Pancreas (tissue), 10 donors: Measurements from ENCODE around the gene ZNF513. TPM values are rescaled to one million over a fixed set of nuclear protein-coding genes. Genes with fewer than 3 reads are reported as not detected.

Experiments
- ATAC-seq, 4 donors: fragments of 200-7000 bp; cut with Tn5 transposase; one replicate each; pipeline versions ENCODE4 v1.8.0 to v1.9.1; 2020; ENCODE audit warnings: mild to moderate bottlenecking in 4 of 4, moderate library complexity in 4 of 4
- DNase-seq, 6 donors: peaks; one replicate each; pipeline ENCODE4 v3.0.0-alpha.2; 2020
- FAIRE-seq: peaks from 2 replicates; lab custom pipeline; 2012; peaks lifted over from hg19 to GRCh38; lab: Jason Lieb, UNC
- H3K27ac ChIP-seq, 4 donors: fragments of 200-600 bp; sonication (generic); 1 replicate in 3 of 4; 2 replicates in 1 of 4; pipeline versions ENCODE4 v1.5.0 to v1.8.0; 2020
- H3K27me3 ChIP-seq, 4 donors: fragments of 200-600 bp; one replicate each; pipeline ENCODE4 v1.8.0; 2021
- H3K36me3 ChIP-seq, 3 donors: fragments of 200-600 bp; sonication (generic) in 1 of 3; one replicate each; pipeline versions ENCODE4 v1.5.0 to v1.8.0; 2020 to 2021
- H3K4me1 ChIP-seq, 3 donors: fragments of 200-600 bp; one replicate each; pipeline ENCODE4 v1.8.0; 2021
- H3K4me3 ChIP-seq, 4 donors: fragments of 200-600 bp; sonication (generic) in 2 of 4; one replicate each; pipeline versions ENCODE4 v1.5.0 to v1.8.0; 2020 to 2021
- H3K9me3 ChIP-seq, 4 donors: fragments of 200-600 bp; one replicate each; pipeline ENCODE4 v1.8.0; 2021
- CTCF ChIP-seq, 4 donors: fragments of 200-600 bp; sonication (generic) in 3 of 4; IDR thresholded peaks; one replicate each; pipeline versions ENCODE4 v1.5.0 to v1.8.0; 2021; ENCODE audit warnings: antibody characterized with exemption in 4 of 4
- WGBS, 2 donors: extraction: QIAGEN DNeasy Blood & Tissue Kit; methylation state at CpG; one replicate each; pipeline ENCODE4 v1.1.7; 2013; 5-methylcytosine and 5-hydroxymethylcytosine counted together
- intact Hi-C, 3 donors: fragments of 100-400 bp; cut with DNase I; formaldehyde crosslinking; loops; one replicate each; pipeline versions ENCODE4 v1.11.1 to v1.14.2; 2022
- polyA plus RNA-seq, 2 donors: library from polyadenylated mRNA; stranded (reverse); fragments of 200-250 nt; gene quantifications; one replicate each; pipeline ENCODE4 v1.2.3, GENCODE V29; 2013
- total RNA-seq, 6 donors: library from RNA; stranded (reverse); fragmentation: NEBNext Ultra II Directional in 4 of 6; extraction: Animal tissue kit (Norgen Biotek cat#: 25700) in 4 of 6; gene quantifications; one replicate each; pipeline versions ENCODE4 v1.2.1 to v1.2.4, GENCODE V29; 2021 to 2023
- donor health status: healthy with polysubstance abuse.
- donor health status: DM: no; HTN: no; CAD: no; lungs with moderate emphysema.
- donor health status: DM: no; HTN: no; CAD: no.
- donor health status: control.
- donor health status: control.
- donor health status: Bipolar disorder and iron deficiency.
- donor health status: DM: yes; HTN: yes; CAD: no.
- donor health status: DM: no; HTN: no; CAD: no.
- donor health status: DM: no; HTN: no; CAD: no.
- donor health status: DM: yes; HTN: yes; CAD: no.

The ZNF513 gene
- total and polyA plus RNA-seq, 8 donors = 3.7 to 34.4 (median 8.0) TPM

DNA sequence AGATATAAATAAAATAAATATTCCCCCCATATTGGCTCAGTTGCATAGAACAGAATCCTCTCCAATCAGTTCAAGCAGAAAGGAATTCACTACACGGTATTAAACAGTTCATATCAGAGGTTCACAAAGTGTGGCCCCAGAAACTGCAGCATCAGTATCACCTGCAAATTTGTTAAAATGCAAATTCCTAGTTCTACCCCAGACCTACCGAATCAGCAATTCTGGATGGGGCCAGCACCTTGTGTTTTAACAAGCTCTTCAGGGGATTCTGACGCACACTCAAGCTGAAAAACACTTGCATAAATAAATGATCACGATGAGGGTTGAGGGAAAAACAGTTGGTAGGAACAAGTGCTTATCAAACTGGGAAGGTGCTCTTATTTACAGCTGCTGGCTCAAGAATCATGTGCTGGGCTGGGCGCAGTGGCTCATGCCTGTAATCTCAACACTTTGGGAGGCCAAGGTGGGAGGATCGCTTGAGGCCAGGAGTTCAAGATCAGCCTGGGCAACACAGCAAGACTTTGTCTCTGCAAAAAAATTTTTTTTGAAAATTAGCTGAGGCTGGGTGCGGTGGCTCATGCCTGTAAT lies 30.3 kb downstream of the ZNF513 start:
- WGBS, 2 donors = 45 to 48% methylated on average over 7 of the region's 7 CpGs
- FAIRE-seq = no peak
- peak in 3 of 4 donors; percentile 23 to 59 (median 53) for ATAC-seq
- intact Hi-C loops = no loop called here
- Histone ChIP-seq H3K9me3 (no peaks in the 10 kb centered on the region), H3K36me3 (no peaks in the 10 kb centered on the region), H3K27ac (no peak overlapping the region), H3K4me1 (peaks cover 0 to 12% (median 11%) of the 10 kb centered on the region in 3 donors), H3K4me3 (no peak overlapping the region), H3K27me3 (no peaks in the 10 kb centered on the region)
- no peak for DNase-seq
- TF ChIP-seq CTCF (IDR thresholded peaks at IDR 0.05) = no peak

- H3K4me3 ChIP-seq = no peak overlapping the region
- intact Hi-C loops = no loop called here
- FAIRE-seq = no peak
- no peak for ATAC-seq
- no peaks in the 10 kb centered on the region for H3K27me3 ChIP-seq
- no peak for DNase-seq
- no peaks in the 10 kb centered on the region for H3K9me3 ChIP-seq
- WGBS, 2 donors = 81 to 83% methylated on average over 2 of the region's 2 CpGs
- H3K4me1 ChIP-seq = no peaks in the 10 kb centered on the region
- no peak overlapping the region for H3K27ac ChIP-seq
- TF ChIP-seq CTCF (IDR thresholded peaks at IDR 0.05) = no peak
- peaks cover 0 to 2% (median 0%) of the 10 kb centered on the region in 3 donors for H3K36me3 ChIP-seq
Observed at GRCh38 chr2:27347641-27348040, 32.9 kb downstream of the ZNF513 start.

- no peaks in the 10 kb centered on the region for H3K4me1 ChIP-seq
- H3K4me3 ChIP-seq = no peak overlapping the region
- intact Hi-C loops = no loop called here
- FAIRE-seq = no peak
- WGBS, 2 donors = 95% methylated on average over 7 of the region's 7 CpGs
- H3K36me3 ChIP-seq = peaks cover 9 to 68% (median 22%) of the 10 kb centered on the region in 3 donors
- no peaks in the 10 kb centered on the region for H3K27me3 ChIP-seq
- no peak overlapping the region for H3K27ac ChIP-seq
- no peak for TF ChIP-seq CTCF (IDR thresholded peaks at IDR 0.05)
- no peak for ATAC-seq
- DNase-seq = no peak
- H3K9me3 ChIP-seq = no peaks in the 10 kb centered on the region
Observed at GRCh38 chr2:27336173-27336572, 44.4 kb downstream of the ZNF513 start.

DNA sequence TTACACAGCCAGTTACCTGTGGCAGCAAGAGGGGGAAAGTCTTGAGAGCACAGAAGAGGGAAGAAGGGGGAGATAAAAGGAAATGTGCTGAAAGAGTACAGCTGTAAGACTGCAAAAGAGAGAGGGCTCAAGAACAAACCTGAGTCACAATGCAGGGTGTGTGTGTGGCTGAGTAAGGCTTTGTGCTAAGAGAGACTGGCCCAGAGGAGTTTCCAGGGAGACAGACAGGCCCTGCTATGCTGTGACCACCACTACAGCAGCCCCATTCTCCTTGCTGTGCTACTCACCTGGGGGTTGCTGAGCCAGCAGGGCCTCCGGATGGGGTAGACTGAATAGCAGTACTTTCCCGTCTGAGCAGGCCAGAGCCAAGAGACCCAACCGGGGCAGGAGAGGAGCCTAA lies 45.2 kb downstream of the ZNF513 start:
- Histone ChIP-seq H3K27me3 (no peaks in the 10 kb centered on the region), H3K4me3 (no peak overlapping the region), H3K27ac (no peak overlapping the region), H3K36me3 (peaks cover 9 to 59% (median 17%) of the 10 kb centered on the region in 3 donors), H3K9me3 (no peaks in the 10 kb centered on the region), H3K4me1 (no peaks in the 10 kb centered on the region)
- no peak for ATAC-seq
- no peak for FAIRE-seq
- TF ChIP-seq CTCF (IDR thresholded peaks at IDR 0.05) = no peak
- 95% methylated on average over 3 of the region's 3 CpGs for WGBS, 2 donors
- no peak for DNase-seq
- intact Hi-C loops = no loop called here

Other genes with a start within 250 kb of the ZNF513 start
- 10 to 100 TPM; 24.6 to 38.7 (median 29.6) TPM for gene PREB, start 246.1 kb downstream of the ZNF513 start, total RNA-seq
- 10 to 100 TPM; 61.4 to 73.6 TPM for gene PREB, start 246.1 kb downstream of the ZNF513 start, polyA plus RNA-seq
- gene PRR30, start 241.3 kb downstream of the ZNF513 start, total RNA-seq = not detected
- gene PRR30, start 241.3 kb downstream of the ZNF513 start, polyA plus RNA-seq = not detected
- under 1 TPM in 4 of 6 donors, not detected in 2; 0.03 to 0.19 (median 0.04) TPM for gene TCF23, start 231.7 kb downstream of the ZNF513 start, total RNA-seq
- not detected for gene TCF23, start 231.7 kb downstream of the ZNF513 start, polyA plus RNA-seq
- gene ATRAID, start 168.7 kb downstream of the ZNF513 start, total RNA-seq = 10 to 100 TPM; 38.9 to 56.8 (median 48.6) TPM
- gene ATRAID, start 168.7 kb downstream of the ZNF513 start, polyA plus RNA-seq = 100 to 1,000 TPM in 1 of 2 donors, 10 to 100 TPM in 1; 68.1 to 106 TPM
- gene SLC5A6, start 168.5 kb downstream of the ZNF513 start, total RNA-seq = 10 to 100 TPM in 5 of 6 donors, 1 to 10 TPM in 1; 8.3 to 15.3 (median 13.1) TPM
- gene SLC5A6, start 168.5 kb downstream of the ZNF513 start, polyA plus RNA-seq = 10 to 100 TPM; 14.9 to 15.0 TPM
- gene CAD, start 163.4 kb downstream of the ZNF513 start, total RNA-seq = 10 to 100 TPM in 5 of 6 donors, 1 to 10 TPM in 1; 9.6 to 23.4 (median 14.7) TPM
- gene CAD, start 163.4 kb downstream of the ZNF513 start, polyA plus RNA-seq = 10 to 100 TPM; 17.5 to 24.6 TPM
- under 1 TPM in 1 of 6 donors, not detected in 5; 0.12 TPM for gene SLC30A3, start 117.7 kb downstream of the ZNF513 start, total RNA-seq
- gene SLC30A3, start 117.7 kb downstream of the ZNF513 start, polyA plus RNA-seq = under 1 TPM in 1 of 2 donors, not detected in 1; 0.15 TPM
- gene DNAJC5G, start 105.3 kb downstream of the ZNF513 start, total RNA-seq = under 1 TPM in 1 of 6 donors, not detected in 5; 0.06 TPM
- under 1 TPM in 1 of 2 donors, not detected in 1; 0.34 TPM for gene DNAJC5G, start 105.3 kb downstream of the ZNF513 start, polyA plus RNA-seq
- gene TRIM54, start 98.3 kb downstream of the ZNF513 start, total RNA-seq = 1 to 10 TPM in 1 of 6 donors, under 1 TPM in 5; 0.08 to 1.1 (median 0.33) TPM
- gene TRIM54, start 98.3 kb downstream of the ZNF513 start, polyA plus RNA-seq = under 1 TPM; 0.27 to 0.31 TPM
- gene UCN, start 72.3 kb downstream of the ZNF513 start, total RNA-seq = 1 to 10 TPM in 1 of 6 donors, under 1 TPM in 5; 0.51 to 1.0 (median 0.76) TPM
- gene UCN, start 72.3 kb downstream of the ZNF513 start, polyA plus RNA-seq = 1 to 10 TPM; 2.7 to 4.6 TPM
- 10 to 100 TPM; 24.8 to 38.0 (median 32.0) TPM for gene MPV17, start 57.6 kb downstream of the ZNF513 start, total RNA-seq
- gene MPV17, start 57.6 kb downstream of the ZNF513 start, polyA plus RNA-seq = 10 to 100 TPM; 57.3 to 71.8 TPM
- gene GTF3C2, start 24.0 kb downstream of the ZNF513 start, total RNA-seq = 10 to 100 TPM; 21.2 to 30.7 (median 26.7) TPM
- gene GTF3C2, start 24.0 kb downstream of the ZNF513 start, polyA plus RNA-seq = 10 to 100 TPM; 33.1 to 34.3 TPM
- gene EIF2B4, start 10.4 kb downstream of the ZNF513 start, total RNA-seq = 10 to 100 TPM; 24.1 to 34.7 (median 31.3) TPM
- gene EIF2B4, start 10.4 kb downstream of the ZNF513 start, polyA plus RNA-seq = 10 to 100 TPM; 69.9 to 98.1 TPM
- 10 to 100 TPM; 34.3 to 48.6 (median 39.5) TPM for gene SNX17, start 10.1 kb downstream of the ZNF513 start, total RNA-seq
- gene SNX17, start 10.1 kb downstream of the ZNF513 start, polyA plus RNA-seq = 10 to 100 TPM; 38.8 to 60.2 TPM
- 10 to 100 TPM; 23.6 to 37.8 (median 28.7) TPM for gene PPM1G, start 28.9 kb upstream of the ZNF513 start, total RNA-seq
- 10 to 100 TPM; 28.6 to 31.8 TPM for gene PPM1G, start 28.9 kb upstream of the ZNF513 start, polyA plus RNA-seq
- 10 to 100 TPM; 33.5 to 49.5 (median 38.0) TPM for gene NRBP1, start 47.9 kb upstream of the ZNF513 start, total RNA-seq
- gene NRBP1, start 47.9 kb upstream of the ZNF513 start, polyA plus RNA-seq = 10 to 100 TPM; 32.5 to 60.7 TPM
- 10 to 100 TPM; 21.6 to 36.5 (median 26.6) TPM for gene KRTCAP3, start 61.6 kb upstream of the ZNF513 start, total RNA-seq
- 10 to 100 TPM; 29.5 to 33.0 TPM for gene KRTCAP3, start 61.6 kb upstream of the ZNF513 start, polyA plus RNA-seq
- gene IFT172, start 109.0 kb upstream of the ZNF513 start, total RNA-seq = 10 to 100 TPM; 10.1 to 28.2 (median 14.7) TPM
- 10 to 100 TPM; 35.1 to 56.2 TPM for gene IFT172, start 109.0 kb upstream of the ZNF513 start, polyA plus RNA-seq
- 10 to 100 TPM in 1 of 6 donors, 1 to 10 TPM in 5; 3.1 to 12.7 (median 6.4) TPM for gene FNDC4, start 114.5 kb upstream of the ZNF513 start, total RNA-seq
- gene FNDC4, start 114.5 kb upstream of the ZNF513 start, polyA plus RNA-seq = 10 to 100 TPM in 1 of 2 donors, 1 to 10 TPM in 1; 8.5 to 11.8 TPM
- gene GCKR, start 116.1 kb upstream of the ZNF513 start, total RNA-seq = 1 to 10 TPM in 4 of 6 donors, under 1 TPM in 2; 0.56 to 3.2 (median 1.5) TPM
- 1 to 10 TPM; 1.5 to 4.0 TPM for gene GCKR, start 116.1 kb upstream of the ZNF513 start, polyA plus RNA-seq
- gene ZNF512, start 202.3 kb upstream of the ZNF513 start, total RNA-seq = 10 to 100 TPM in 3 of 6 donors, 1 to 10 TPM in 3; 6.8 to 20.5 (median 10.0) TPM
- 10 to 100 TPM in 1 of 2 donors, 1 to 10 TPM in 1; 6.1 to 13.7 TPM for gene ZNF512, start 202.3 kb upstream of the ZNF513 start, polyA plus RNA-seq
- gene CCDC121, start 248.3 kb upstream of the ZNF513 start, total RNA-seq = 1 to 10 TPM; 1.1 to 3.1 (median 1.8) TPM
- gene CCDC121, start 248.3 kb upstream of the ZNF513 start, polyA plus RNA-seq = 1 to 10 TPM; 1.6 to 2.0 TPM
- gene GPN1, start 248.3 kb upstream of the ZNF513 start, total RNA-seq = 10 to 100 TPM in 5 of 6 donors, 1 to 10 TPM in 1; 8.2 to 17.0 (median 12.0) TPM
- gene GPN1, start 248.3 kb upstream of the ZNF513 start, polyA plus RNA-seq = 10 to 100 TPM in 1 of 2 donors, 1 to 10 TPM in 1; 7.9 to 15.5 TPM